Cardiac fibroblast (primary cell): ENCODE data around the gene RNU5B-1.
A peak's percentile ranks its signal among the peaks of the same experiment; 100 is the strongest.

Experiments used
- DNase-seq, 2 donors: peaks; one replicate each; pipeline versions ENCODE4 v3.0.0 to v3.0.0-alpha.2; 2010; ENCODE audit warnings: low read depth in 2 of 2
- H3K4me3 ChIP-seq, 2 donors: replicated peaks in 1 of 2; 1 replicate in 1 of 2; 2 replicates in 1 of 2; pipeline ENCODE4 v1.5.1; 2011; ENCODE audit warnings: low read depth in 2 of 2, low read length in 2 of 2, mild to moderate bottlenecking in 2 of 2, moderate library complexity in 1 of 2
- CTCF ChIP-seq: IDR thresholded peaks from one replicate; pipeline ENCODE4 v1.5.1; 2011; ENCODE audit warnings: low read depth, mild to moderate bottlenecking, low read length, inconsistent platforms

RNU5B-1 gene

GRCh38 chr15:65310431-65311137, 6.1 kb downstream of the RNU5B-1 start:
- H3K4me3 ChIP-seq = no peak overlapping the region
- DNase-seq = peak in 1 of 2 donors; percentile 8
- no peak for TF ChIP-seq CTCF

- no peak for DNase-seq
- TF ChIP-seq CTCF = no peak
- H3K4me3 ChIP-seq = no peak overlapping the region
These were observed 7.3 kb downstream of the RNU5B-1 start for GRCh38 chr15:65311760-65312159.

- H3K4me3 ChIP-seq = no peak overlapping the region
- TF ChIP-seq CTCF = no peak
- DNase-seq = peak in 1 of 2 donors; percentile 26
These were observed 8.0 kb downstream of the RNU5B-1 start for GRCh38 chr15:65312400-65312916.

GRCh38 chr15:65318870-65319356, 14.4 kb downstream of the RNU5B-1 start:
- peak; percentile 79 for TF ChIP-seq CTCF
- H3K4me3 ChIP-seq = no peak overlapping the region
- peak; percentile 82 to 84 for DNase-seq

- DNase-seq = peak; percentile 38 to 73
- H3K4me3 ChIP-seq = no peak overlapping the region
- TF ChIP-seq CTCF = no peak
These were observed 18.6 kb downstream of the RNU5B-1 start for GRCh38 chr15:65323071-65323511.

GRCh38 chr15:65326117-65326526, 21.6 kb downstream of the RNU5B-1 start:
- H3K4me3 ChIP-seq = no peak overlapping the region
- DNase-seq = peak; percentile 24 to 42
- no peak for TF ChIP-seq CTCF
